Type B pancreatic cell (in vitro differentiated cells): ENCODE data around the gene MAD1L1. TPM values are rescaled to one million over a fixed set of nuclear protein-coding genes. Genes with fewer than 3 reads are reported as not detected.
"Not testable (repeated sequence)": the region's sequence is repeated elsewhere in the genome, so short reads cannot be mapped to it uniquely, and the experiment has no call there.

Source experiments
- DNase-seq: peaks from one replicate; pipeline ENCODE4 v3.0.0; 2021; ENCODE audit warnings: mixed read lengths; ENCODE audit not compliant: unreplicated experiment; ENCODE audit errors: extremely low spot score
- H3K27ac Mint-ChIP-seq: 2 replicates; pipeline ENCODE4 v1.8.0; 2021; ENCODE audit warnings: mild to moderate bottlenecking, mixed read lengths
- H3K27me3 Mint-ChIP-seq: 2 replicates; pipeline ENCODE4 v1.8.0; 2021; ENCODE audit warnings: mixed read lengths
- H3K36me3 Mint-ChIP-seq: 2 replicates; pipeline ENCODE4 v1.8.0; 2021; ENCODE audit warnings: mixed read lengths
- H3K4me1 Mint-ChIP-seq: one replicate; pipeline ENCODE4 v1.8.0; 2021; ENCODE audit warnings: mixed read lengths; ENCODE audit not compliant: unreplicated experiment
- H3K4me3 Mint-ChIP-seq: 2 replicates; pipeline ENCODE4 v1.8.0; 2021; ENCODE audit warnings: mild to moderate bottlenecking, mixed read lengths
- H3K9me3 Mint-ChIP-seq: 2 replicates; pipeline ENCODE4 v1.8.0; 2021; ENCODE audit warnings: mixed read lengths
- CTCF ChIP-seq: fragments of 200-600 bp; sonication (generic); conservative IDR thresholded peaks from 2 replicates; pipeline ENCODE4 v1.5.0; 2021; ENCODE audit warnings: antibody characterized with exemption, mild to moderate bottlenecking
- total RNA-seq: library from RNA; stranded (reverse); gene quantifications from 2 replicates; pipeline ENCODE4 v1.2.1, GENCODE V29; 2021; ENCODE audit warnings: low replicate concordance

MAD1L1 gene
- total RNA-seq, 1 donor from 2014 or later, result 40.7 TPM

GRCh38 chr7:2036786-2037185, 196.0 kb downstream of the MAD1L1 start:
- no peaks in the 10 kb centered on the region for H3K27me3 Mint-ChIP-seq
- peaks cover 9% of the 10 kb centered on the region for H3K36me3 Mint-ChIP-seq
- H3K9me3 Mint-ChIP-seq, result no peaks in the 10 kb centered on the region
- no peak overlapping the region for H3K4me3 Mint-ChIP-seq
- TF ChIP-seq CTCF, result no peak
- DNase-seq, result peak; percentile 59
- H3K27ac Mint-ChIP-seq, result peak overlapping the region; percentile 3
- H3K4me1 Mint-ChIP-seq, result peaks cover 11% of the 10 kb centered on the region

- DNase-seq, result peak; percentile 45
- H3K9me3 Mint-ChIP-seq, H3K27me3 Mint-ChIP-seq, H3K36me3 Mint-ChIP-seq, H3K27ac Mint-ChIP-seq, H3K4me3 Mint-ChIP-seq: not testable (repeated sequence)
- H3K4me1 Mint-ChIP-seq, result peaks cover 12% of the 10 kb centered on the region
Observed at GRCh38 chr7:2036201-2036600, 196.5 kb downstream of the MAD1L1 start.

- H3K36me3 Mint-ChIP-seq, result peaks cover 5% of the 10 kb centered on the region
- H3K27ac Mint-ChIP-seq, result no peak overlapping the region
- H3K9me3 Mint-ChIP-seq, result peaks cover 1% of the 10 kb centered on the region
- no peak for TF ChIP-seq CTCF
- DNase-seq, result peak; percentile 53
- H3K4me3 Mint-ChIP-seq, result no peak overlapping the region
- H3K4me1 Mint-ChIP-seq, result peaks cover 22% of the 10 kb centered on the region
- H3K27me3 Mint-ChIP-seq, result no peaks in the 10 kb centered on the region
Observed at GRCh38 chr7:2034291-2035201, 198.2 kb downstream of the MAD1L1 start.

GRCh38 chr7:2033586-2034135, 199.1 kb downstream of the MAD1L1 start:
- Mint-ChIP-seq H3K27me3 (no peaks in the 10 kb centered on the region), H3K4me1 (peaks cover 28% of the 10 kb centered on the region), H3K9me3 (peaks cover 10% of the 10 kb centered on the region), H3K4me3 (no peak overlapping the region), H3K36me3 (peaks cover 8% of the 10 kb centered on the region), H3K27ac (no peak overlapping the region)
- peak; percentile 54 for DNase-seq
- no peak for TF ChIP-seq CTCF

- no peak overlapping the region for H3K4me3 Mint-ChIP-seq
- DNase-seq, result peak; percentile 54
- peaks cover 8% of the 10 kb centered on the region for H3K36me3 Mint-ChIP-seq
- peaks cover 28% of the 10 kb centered on the region for H3K4me1 Mint-ChIP-seq
- H3K9me3 Mint-ChIP-seq, result peaks cover 14% of the 10 kb centered on the region
- no peak for TF ChIP-seq CTCF
- H3K27ac Mint-ChIP-seq, result no peak overlapping the region
- no peaks in the 10 kb centered on the region for H3K27me3 Mint-ChIP-seq
Observed at GRCh38 chr7:2032876-2033407, 199.8 kb downstream of the MAD1L1 start.
